ENCODE data around the gene S1PR4.
A peak's percentile ranks its signal among the peaks of the same experiment; 100 is the strongest.
"Not testable (repeated sequence)": the region's sequence is repeated elsewhere in the genome, so short reads cannot be mapped to it uniquely, and the experiment has no call there.

Gene S1PR4

DNA sequence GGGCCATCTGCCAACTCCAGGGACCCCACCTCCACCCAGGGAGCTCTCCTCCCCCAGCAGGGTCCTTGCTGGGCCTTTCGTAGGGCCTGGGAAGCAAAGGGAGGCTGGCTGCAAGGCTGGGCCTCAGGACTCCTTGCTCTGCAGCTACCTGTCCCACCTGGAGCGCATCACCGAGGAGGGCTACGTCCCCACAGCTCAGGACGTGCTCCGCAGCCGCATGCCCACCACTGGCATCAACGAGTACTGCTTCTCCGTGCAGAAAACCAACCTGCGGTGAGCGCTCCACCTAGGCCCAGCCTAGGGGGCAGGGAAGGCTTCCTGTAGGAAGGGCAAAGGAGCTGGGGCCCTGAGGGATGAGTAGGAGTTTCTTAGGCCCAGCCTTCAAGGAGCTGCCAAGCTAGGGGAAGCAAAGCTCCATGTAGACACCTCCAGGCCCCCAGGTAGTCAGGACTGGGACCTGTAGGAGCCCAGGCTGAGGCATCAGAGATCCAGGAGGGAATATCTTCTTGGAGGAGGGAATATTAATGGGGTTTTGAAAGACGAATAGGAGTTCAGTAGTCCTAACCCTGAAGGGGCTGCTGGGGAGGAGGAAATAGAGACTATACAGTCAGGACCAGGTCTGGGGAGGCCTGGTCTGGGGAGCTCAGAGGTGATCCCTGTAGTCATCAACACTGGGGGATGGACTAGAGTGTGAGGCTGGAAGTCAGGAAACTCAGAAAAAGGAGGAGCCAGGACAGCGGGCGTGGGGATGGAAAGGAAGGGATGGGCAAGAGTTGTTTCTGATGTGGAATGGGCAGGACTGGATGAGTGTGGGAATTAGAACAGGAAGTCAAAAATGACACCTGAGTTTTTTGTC is 26.8 kb upstream of the S1PR4 start:
- DNase-seq: peak in 2 of 10 donors; percentile 41 to 56
- intact Hi-C loops (cut with DNase I): no loop called here

DNA sequence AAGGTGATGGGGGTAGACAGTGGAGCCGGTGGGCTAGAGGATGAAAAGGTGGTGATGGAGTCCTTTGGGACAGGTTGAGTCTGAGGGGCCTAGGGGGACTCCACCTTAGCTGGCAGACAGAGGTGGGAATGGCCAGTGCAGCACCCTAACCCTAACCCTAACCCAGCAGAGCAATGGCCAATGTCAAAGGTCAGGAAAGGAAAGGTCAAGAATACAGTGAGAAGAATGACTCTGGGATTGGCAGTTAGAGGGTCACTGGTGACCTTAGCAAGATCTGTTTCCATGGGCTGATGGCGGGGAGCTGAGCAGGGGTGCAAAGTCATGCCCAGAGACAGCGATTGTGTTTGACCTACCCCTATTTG is 26.2 kb upstream of the S1PR4 start:
- intact Hi-C loops (cut with DNase I): no loop called here
- peak in 2 of 10 donors; percentile 24 to 37 for DNase-seq

DNA sequence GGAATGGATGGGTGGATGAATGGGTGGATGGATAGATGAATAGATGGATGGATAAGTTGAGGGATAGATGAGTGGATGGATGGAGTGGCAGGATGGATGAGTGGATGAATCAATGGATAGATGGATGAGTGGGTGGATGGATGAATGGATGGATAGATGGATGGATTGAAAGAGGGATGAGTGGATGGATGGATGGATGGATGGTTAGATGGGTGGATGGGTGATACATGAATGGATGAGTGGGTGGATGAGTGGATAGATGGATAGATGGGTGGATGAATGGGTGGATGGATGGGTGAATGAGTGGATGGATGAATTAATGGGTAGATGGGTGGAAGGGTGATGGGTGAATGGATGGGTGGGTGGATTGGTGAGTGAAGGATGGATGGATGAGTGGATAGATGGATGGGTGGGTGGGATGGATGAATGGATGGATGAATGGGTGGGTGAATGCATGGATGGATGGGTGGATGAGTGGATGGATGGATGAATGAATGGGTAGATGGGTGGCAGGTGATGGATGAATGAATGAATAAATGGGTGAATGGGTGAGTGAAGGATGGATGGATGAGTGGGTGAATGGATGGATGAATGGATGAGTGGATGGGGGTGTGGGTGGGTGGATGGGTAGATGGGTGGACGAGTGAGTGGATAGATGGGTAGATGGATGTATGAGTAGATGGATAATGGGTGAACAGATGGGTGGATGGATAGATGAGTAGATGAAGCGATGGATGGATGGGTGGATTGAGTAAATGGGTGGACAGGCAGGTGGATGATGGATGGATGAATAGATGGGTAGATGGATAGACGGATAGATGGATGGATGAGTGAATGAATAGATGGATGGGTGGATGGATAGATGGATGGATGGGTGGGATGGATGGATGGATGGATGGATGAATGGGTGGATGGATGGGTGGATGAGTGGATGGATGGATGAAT is 25.0 kb upstream of the S1PR4 start:
- intact Hi-C loops (cut with DNase I): no loop called here
- peak in 1 of 10 donors; percentile 7 for DNase-seq

DNA sequence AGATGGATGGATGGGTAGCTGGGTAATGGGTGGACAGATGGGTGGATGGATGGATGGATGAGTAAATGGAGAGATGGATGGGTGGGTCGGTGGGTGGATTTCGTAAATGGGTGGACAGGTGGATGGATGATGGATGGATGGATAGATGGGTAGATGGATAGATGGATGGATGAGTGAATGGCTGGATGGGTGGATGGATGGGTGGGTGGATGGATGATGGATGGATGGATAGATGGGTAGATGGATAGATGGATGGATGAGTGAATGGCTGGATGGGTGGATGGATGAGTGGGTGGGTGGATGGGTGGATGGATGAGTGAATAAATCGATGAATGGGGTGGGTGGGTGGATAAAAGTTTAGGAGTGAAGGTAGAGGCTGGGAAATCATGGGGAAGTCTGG is 24.1 kb upstream of the S1PR4 start:
- intact Hi-C loops (cut with DNase I): not testable (repeated sequence)
- DNase-seq: peak in 1 of 10 donors; percentile 0

DNA sequence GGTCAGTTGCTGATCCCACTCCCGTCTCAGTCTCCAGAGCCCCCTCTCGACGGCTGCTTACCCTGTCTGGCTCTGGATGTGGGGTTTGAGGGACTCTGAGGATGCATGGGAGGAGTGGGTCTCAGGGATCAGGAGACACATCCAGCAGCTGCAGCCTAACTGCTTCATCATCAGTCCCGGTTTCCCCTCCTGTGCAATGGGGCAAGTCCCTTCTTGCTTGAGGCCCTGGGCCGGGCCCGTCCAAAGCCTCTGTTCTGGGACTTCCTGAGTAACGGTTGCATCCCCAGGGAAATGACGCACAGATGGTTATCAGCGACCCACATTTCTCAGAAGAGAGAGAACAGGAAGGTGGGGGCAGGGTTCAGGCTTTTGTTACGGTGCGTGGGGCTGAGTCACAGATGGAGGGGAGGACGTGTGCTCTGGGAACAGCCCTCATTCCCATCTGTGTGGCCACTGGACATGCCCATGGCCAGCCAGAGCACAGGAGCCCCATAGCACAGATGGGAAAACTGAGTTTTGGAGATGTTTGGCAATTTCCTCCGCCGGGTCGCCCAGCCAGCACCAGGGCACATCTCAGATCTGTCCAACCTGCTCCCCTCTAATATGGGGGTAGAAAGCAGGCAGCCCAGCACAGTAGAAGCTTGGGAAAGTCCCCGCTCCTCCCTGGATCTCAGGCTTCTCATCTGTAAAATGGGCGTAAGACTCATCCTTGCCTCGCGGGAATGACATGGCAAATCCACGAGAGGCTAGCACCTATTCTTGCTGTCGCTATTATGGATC is 23.4 kb upstream of the S1PR4 start:
- intact Hi-C loops (cut with DNase I): no loop called here
- DNase-seq: peak in 2 of 10 donors; percentile 23 to 50

DNA sequence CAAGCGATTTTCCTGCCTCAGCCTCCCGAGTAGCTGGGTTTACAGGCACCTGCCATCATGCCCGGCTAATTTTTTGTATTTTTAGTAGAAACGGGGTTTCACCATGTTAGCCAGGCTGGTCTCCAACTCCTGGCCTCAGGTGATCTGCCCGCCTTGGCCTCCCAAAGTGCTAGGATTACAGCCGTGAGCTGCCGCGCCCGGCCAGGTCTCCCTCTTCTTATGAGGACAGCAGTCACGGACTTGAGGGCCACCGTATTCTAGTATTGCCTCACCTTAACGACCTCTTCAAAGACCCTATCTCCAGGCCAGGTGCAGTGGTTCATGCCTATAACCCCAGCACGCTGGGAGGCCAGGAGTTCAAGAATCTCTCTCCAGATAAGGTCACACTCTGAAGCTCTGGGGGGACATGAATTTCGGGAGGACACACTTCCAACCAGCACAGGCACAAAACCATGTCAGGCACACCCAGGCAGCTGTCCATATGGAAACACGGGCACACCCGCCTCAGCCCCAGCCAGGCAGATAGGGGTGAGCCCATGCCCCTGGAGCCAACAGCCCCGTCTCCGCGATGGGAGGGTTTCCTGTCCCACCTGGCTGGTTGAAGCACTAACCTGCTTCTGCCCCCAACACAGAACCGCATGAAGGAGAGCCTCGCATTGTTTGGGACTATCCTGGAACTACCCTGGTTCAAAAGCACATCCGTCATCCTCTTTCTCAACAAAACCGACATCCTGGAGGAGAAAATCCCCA is 21.3 kb upstream of the S1PR4 start:
- intact Hi-C loops (cut with DNase I): no loop called here
- peak in 2 of 10 donors; percentile 64 to 65 for DNase-seq

DNA sequence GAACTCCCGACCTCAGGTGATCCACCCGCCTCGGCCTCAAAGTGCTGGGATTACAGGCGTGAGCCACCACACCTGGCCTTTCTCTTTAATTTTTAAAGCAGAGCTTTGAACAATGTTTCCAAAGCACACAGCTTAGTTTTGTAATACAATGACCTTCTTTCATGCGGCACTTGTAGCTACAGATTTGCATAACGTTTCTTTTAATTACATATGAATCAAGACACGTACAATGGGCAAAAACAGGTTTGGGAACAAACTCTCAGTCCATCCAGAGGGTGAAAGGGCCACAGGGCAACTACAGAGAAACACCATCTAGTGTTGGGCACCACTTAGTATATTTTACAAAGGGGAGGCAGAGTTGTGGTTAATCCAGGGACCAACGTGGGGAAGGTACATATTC is 19.0 kb upstream of the S1PR4 start:
- no peak for DNase-seq
- intact Hi-C loops (cut with DNase I): no loop called here

DNA sequence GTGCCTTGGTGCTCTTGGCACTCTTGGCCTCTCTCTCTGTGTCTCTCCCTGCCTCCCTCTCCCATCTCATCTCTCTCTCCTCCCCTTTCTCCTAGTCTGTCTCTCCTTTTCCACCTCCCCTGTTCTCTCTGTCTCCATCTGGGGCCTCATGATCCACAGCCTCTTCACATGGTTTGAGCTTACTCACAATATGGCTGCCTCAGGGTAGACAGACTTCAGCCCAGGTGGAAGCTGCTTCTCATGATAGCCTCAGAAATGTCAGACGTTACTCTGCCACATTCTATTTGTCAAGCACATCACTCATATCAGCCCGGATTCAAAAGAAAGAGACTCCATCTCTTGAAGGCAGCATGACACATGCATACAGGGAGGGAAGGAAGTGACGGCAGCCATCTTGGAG is 18.4 kb upstream of the S1PR4 start:
- intact Hi-C loops (cut with DNase I): loop anchor here (5.0 to 10.0 kb wide), 2 partner anchors 85 to 208 kb away; no protein-coding TSS in a partner anchor
- peak in 1 of 10 donors; percentile 22 for DNase-seq

DNA sequence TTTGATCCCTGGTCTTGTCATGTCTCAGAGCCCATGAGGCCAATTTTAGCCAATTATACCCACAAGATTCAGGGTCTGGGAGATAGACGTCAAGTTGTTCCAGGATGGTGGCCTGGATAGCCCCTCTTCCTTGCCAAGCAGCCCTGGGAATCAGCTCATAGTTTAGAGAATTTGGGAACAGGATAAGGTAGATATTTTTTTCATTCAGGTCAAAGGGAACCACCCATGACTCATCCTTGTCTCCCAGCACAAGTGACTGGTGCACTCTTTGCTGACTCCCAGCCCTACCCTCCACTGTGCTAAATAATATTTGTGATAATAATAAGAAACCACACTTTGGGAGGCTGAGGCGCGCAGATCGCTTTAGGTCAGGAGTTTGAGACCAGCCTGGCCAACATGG is 17.1 kb upstream of the S1PR4 start:
- intact Hi-C loops (cut with DNase I): loop anchor here (5.0 to 10.0 kb wide), 2 partner anchors 87 to 209 kb away; no protein-coding TSS in a partner anchor
- no peak for DNase-seq

DNA sequence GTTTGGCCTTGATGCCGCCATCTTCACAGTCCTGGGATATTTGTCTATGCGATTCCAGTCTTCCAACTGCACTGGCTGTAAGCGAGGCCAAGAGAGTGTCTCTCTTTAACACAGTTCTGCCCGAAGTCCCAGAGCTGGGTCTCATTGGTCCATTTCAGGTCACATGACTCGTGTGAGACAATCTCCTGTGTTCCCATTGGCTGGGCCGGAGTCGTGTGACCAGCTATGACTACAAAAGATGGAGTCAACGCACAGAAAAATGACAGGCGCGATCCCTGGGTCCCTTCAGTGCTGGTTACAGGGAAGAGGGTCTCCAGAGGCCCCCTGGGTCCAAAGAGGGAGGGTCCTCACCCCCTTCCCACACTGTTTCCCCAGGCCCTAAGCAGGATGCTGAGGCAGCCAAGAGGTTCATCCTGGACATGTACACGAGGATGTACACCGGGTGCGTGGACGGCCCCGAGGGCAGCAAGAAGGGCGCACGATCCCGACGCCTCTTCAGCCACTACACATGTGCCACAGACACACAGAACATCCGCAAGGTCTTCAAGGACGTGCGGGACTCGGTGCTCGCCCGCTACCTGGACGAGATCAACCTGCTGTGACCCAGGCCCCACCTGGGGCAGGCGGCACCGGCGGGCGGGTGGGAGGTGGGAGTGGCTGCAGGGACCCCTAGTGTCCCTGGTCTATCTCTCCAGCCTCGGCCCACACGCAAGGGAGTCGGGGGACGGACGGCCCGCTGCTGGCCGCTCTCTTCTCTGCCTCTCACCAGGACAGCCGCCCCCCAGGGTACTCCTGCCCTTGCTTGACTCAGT is 15.9 kb upstream of the S1PR4 start:
- intact Hi-C loops (cut with DNase I): loop anchor here (5.0 to 10.0 kb wide), 2 partner anchors 88 to 210 kb away; no protein-coding TSS in a partner anchor
- DNase-seq: peak in 2 of 10 donors; percentile 49 to 83

DNA sequence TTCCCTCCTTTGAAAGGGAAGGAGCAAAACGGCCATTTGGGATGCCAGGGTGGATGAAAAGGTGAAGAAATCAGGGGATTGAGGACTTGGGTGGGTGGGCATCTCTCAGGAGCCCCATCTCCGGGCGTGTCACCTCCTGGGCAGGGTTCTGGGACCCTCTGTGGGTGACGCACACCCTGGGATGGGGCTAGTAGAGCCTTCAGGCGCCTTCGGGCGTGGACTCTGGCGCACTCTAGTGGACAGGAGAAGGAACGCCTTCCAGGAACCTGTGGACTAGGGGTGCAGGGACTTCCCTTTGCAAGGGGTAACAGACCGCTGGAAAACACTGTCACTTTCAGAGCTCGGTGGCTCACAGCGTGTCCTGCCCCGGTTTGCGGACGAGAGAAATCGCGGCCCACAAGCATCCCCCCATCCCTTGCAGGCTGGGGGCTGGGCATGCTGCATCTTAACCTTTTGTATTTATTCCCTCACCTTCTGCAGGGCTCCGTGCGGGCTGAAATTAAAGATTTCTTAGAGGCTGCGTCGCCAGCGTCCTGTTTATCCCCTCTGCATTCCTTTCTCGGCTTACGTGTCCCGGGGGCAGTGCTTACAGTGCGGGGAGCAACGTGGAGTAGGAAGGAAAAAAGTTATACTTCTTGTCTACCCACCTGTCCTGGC is 15.2 kb upstream of the S1PR4 start:
- DNase-seq: peak; percentile 37 to 94 (median 68)
- intact Hi-C loops (cut with DNase I): loop anchor here (5.0 to 10.0 kb wide), 2 partner anchors 89 to 211 kb away; no protein-coding TSS in a partner anchor

DNA sequence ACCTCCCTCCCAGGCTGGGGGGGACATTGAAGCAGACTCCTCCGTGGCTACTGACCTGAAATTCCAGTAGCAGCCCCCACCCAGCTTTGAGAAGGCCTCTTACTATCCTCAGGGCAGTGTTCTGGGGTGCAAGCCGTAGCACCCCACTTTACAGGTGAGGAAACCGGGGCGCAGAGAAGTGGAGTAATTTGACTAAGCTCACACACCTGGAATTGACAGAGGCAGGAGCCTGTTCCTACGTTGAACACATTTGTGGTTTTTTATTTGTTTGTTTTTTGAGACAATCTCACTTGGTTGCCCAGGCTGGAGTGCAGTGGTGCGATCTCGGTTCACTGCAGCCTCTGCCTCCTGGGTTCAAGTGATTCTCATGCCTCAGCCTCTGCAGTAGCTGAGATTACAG is 14.6 kb upstream of the S1PR4 start:
- peak in 1 of 10 donors; percentile 55 for DNase-seq
- intact Hi-C loops (cut with DNase I): loop anchor here (5.0 to 10.0 kb wide), 2 partner anchors 89 to 212 kb away; no protein-coding TSS in a partner anchor

DNA sequence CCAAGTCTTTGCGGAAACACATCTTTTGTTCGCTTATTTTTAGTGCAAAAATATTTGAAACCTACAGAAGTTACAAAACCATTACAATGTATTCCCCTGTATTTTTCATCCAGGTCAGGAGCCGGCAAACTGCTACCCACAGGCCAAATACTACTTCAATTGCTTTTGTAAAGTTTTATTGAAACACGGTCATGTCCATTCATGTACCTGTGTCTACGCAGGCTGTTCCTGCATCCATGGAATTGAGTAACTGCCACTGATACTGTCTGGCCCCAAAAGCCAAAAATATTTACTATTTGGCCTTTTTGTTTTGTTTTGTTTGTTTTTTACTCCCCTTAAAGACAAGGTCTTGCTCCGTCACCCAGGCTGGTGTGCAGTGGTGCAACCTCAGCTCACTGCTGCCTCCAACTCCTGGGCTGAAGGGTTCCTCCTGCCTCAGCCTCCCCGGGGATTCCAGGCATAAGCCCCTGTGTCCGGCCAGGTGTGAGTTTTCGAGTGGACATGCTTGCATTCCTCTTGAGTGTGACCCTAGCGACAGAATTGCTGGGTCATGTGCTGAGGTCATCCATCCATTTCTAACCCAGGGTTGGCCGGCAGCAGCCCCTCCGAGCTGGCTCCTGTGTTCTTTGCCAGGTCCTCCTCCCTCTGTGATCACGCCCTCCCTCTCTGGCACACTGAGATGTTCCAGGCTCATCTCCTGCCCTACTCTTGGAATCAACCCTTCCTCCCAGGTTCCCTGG is 10.9 kb upstream of the S1PR4 start:
- peak in 3 of 10 donors; percentile 14 to 58 (median 52) for DNase-seq
- intact Hi-C loops (cut with DNase I): loop anchor here (5.0 to 10.0 kb wide), 2 partner anchors 93 to 280 kb away; no protein-coding TSS in a partner anchor

DNA sequence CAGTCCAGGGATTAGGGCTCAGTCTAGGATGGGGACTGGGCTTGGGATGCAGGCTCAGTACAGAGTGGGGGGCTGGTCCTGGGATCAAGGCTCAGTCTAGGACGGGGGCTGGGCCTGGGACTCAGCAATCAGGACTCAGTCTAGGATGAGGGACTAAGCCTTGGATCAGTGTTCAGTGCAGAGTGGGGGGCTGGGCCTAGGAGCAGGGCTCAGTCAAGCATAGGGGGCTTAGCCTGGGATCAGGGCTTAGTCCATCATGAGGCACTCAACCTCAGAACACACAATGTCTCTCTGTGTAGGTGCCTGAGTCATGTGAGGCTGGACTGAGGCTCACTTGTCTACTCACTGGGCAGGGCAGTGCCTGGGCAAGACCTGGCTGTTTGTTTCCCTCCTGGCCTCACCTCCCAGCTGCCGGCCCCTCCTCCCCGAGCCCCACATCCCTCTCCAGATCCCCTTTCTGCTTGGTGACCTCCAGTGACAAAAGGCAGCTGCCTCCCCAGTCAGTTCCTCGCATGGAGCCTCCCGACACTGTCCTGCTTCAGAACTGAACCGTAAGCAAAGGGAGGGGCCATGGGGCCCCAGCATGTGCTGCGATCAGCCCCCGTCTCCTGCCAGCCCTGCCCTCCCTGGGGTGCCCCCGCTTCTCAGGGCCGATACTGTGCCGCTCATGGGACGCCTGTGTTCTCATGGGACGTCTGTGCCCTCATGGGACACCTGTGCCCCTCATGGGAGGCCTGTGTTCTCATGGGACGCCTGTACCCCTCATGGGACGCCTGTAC is 6.5 kb upstream of the S1PR4 start:
- DNase-seq: peak in 2 of 10 donors; percentile 54 to 75
- intact Hi-C loops (cut with DNase I): no loop called here

DNA sequence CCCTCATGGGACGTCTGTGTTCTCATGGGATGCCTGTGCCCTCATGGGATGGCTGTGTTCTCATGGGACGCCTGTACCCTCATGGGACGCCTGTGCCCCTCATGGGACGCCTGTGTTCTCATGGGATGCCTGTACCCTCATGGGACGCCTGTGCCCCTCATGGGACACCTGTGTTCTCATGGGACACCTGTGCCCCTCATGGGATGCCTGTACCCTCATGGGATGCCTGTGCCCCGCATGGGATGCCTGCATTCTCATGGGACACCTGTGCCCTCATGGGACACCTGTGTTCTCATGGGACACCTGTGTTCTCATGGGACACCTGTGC is 5.9 kb upstream of the S1PR4 start:
- intact Hi-C loops (cut with DNase I): not testable (repeated sequence)
- DNase-seq: peak in 2 of 10 donors; percentile 22 to 60

All from posterior cingulate gyrus (tissue), 11 donors.